ENCODE measurements around the gene UROC1. TPM values are rescaled to one million over a fixed set of nuclear protein-coding genes. Genes with fewer than 3 reads are reported as not detected.

Gene UROC1
- total RNA-seq, 4 donors from 2014 or later: not detected

- no peaks in the 10 kb centered on the region for H3K9me3 ChIP-seq
- no CpG with 5 or more reads among the region's 14 CpGs for WGBS
- no peaks in the 10 kb centered on the region for H3K36me3 ChIP-seq
- H3K4me3 ChIP-seq: no peak overlapping the region
- TF ChIP-seq CTCF (IDR thresholded peaks at IDR 0.05): no peak
- no peak for TF ChIP-seq EP300 (IDR thresholded peaks at IDR 0.05)
- TF ChIP-seq POLR2AphosphoS5 (IDR thresholded peaks at IDR 0.05): no peak
- TF ChIP-seq POLR2A (IDR thresholded peaks at IDR 0.05): no peak
- H3K27me3 ChIP-seq: no peaks in the 10 kb centered on the region
- no peaks in the 10 kb centered on the region for H3K4me1 ChIP-seq
- peak; percentile 35 to 54 for DNase-seq (ENCODE audit: low spot score in 2 of 2)
- H3K27ac ChIP-seq: no peak overlapping the region
These were observed 35.2 kb upstream of the UROC1 start for GRCh38 chr3:126552688-126553283.

- H3K36me3 ChIP-seq: no peaks in the 10 kb centered on the region
- no peak overlapping the region for H3K4me3 ChIP-seq
- DNase-seq (ENCODE audit: low spot score in 2 of 2): peak; percentile 46 to 74
- no peaks in the 10 kb centered on the region for H3K4me1 ChIP-seq
- 61% methylated on average over 9 of the region's 17 CpGs for WGBS
- H3K27ac ChIP-seq: no peak overlapping the region
- H3K27me3 ChIP-seq: no peaks in the 10 kb centered on the region
- no peaks in the 10 kb centered on the region for H3K9me3 ChIP-seq
- TF ChIP-seq POLR2A (IDR thresholded peaks at IDR 0.05) (no peak), EP300 (IDR thresholded peaks at IDR 0.05) (no peak), POLR2AphosphoS5 (IDR thresholded peaks at IDR 0.05) (no peak), CTCF (IDR thresholded peaks at IDR 0.05) (no peak)
These were observed 34.5 kb upstream of the UROC1 start for GRCh38 chr3:126551839-126552687.

GRCh38 chr3:126551121-126551838, 33.7 kb upstream of the UROC1 start:
- 75% methylated on average over 9 of the region's 13 CpGs for whole genome bisulfite sequencing
- no peaks in the 10 kb centered on the region for H3K36me3 ChIP-seq
- no peak for TF ChIP-seq CTCF (IDR thresholded peaks at IDR 0.05)
- no peak for TF ChIP-seq EP300 (IDR thresholded peaks at IDR 0.05)
- TF ChIP-seq POLR2A (IDR thresholded peaks at IDR 0.05): no peak
- no peak for TF ChIP-seq POLR2AphosphoS5 (IDR thresholded peaks at IDR 0.05)
- H3K27ac ChIP-seq: no peak overlapping the region
- peaks cover 1% of the 10 kb centered on the region for H3K27me3 ChIP-seq
- peak; percentile 30 to 58 for DNase-seq (ENCODE audit: low spot score in 2 of 2)
- no peaks in the 10 kb centered on the region for H3K4me1 ChIP-seq
- H3K9me3 ChIP-seq: no peaks in the 10 kb centered on the region
- H3K4me3 ChIP-seq: no peak overlapping the region

GRCh38 chr3:126550488-126551051, 33.0 kb upstream of the UROC1 start:
- H3K4me1 ChIP-seq: no peaks in the 10 kb centered on the region
- DNase-seq (ENCODE audit: low spot score in 2 of 2): peak; percentile 55 to 74
- H3K4me3 ChIP-seq: no peak overlapping the region
- TF ChIP-seq EP300 (IDR thresholded peaks at IDR 0.05) (no peak), POLR2A (IDR thresholded peaks at IDR 0.05) (no peak), POLR2AphosphoS5 (IDR thresholded peaks at IDR 0.05) (no peak), CTCF (IDR thresholded peaks at IDR 0.05) (no peak)
- WGBS: 69% methylated on average over 6 of the region's 11 CpGs
- no peak overlapping the region for H3K27ac ChIP-seq
- H3K27me3 ChIP-seq: peaks cover 5% of the 10 kb centered on the region
- H3K36me3 ChIP-seq: no peaks in the 10 kb centered on the region
- no peaks in the 10 kb centered on the region for H3K9me3 ChIP-seq
